Loucy (cell line): ENCODE measurements around the gene MRPL18.

ENCODE experiments used
- H2AFZ ChIP-seq: fragments of 200-600 bp; sonication (generic); 2 replicates; pipeline ENCODE4 v1.6.0; 2016; ENCODE audit warnings: antibody characterized with exemption, mild to moderate bottlenecking, low read length, moderate library complexity
- H3F3A ChIP-seq: fragments of 200-600 bp; 2 replicates; pipeline ENCODE4 v1.6.0; 2016; ENCODE audit warnings: antibody characterized with exemption, low read depth, mild to moderate bottlenecking
- H3K27me3 ChIP-seq: fragments of 200-600 bp; sonication (generic); 2 replicates; pipeline ENCODE4 v1.6.1; 2014; ENCODE audit warnings: low read length, mild to moderate bottlenecking; ENCODE audit not compliant: insufficient read depth, poor library complexity, severe bottlenecking
- H3K36me3 ChIP-seq: fragments of 200-600 bp; sonication (generic); 2 replicates; pipeline ENCODE4 v1.6.1; 2016; ENCODE audit warnings: low read length; ENCODE audit not compliant: insufficient read depth
- H3K4me1 ChIP-seq: fragments of 200-600 bp; sonication (generic); 2 replicates; pipeline ENCODE4 v1.5.1; 2014; ENCODE audit warnings: low read length, mild to moderate bottlenecking; ENCODE audit not compliant: insufficient read depth, poor library complexity, severe bottlenecking
- H3K4me2 ChIP-seq: fragments of 200-600 bp; sonication (generic); 2 replicates; pipeline ENCODE4 v1.6.0; 2014; ENCODE audit warnings: antibody characterized with exemption, low read length, low read depth, mild to moderate bottlenecking; ENCODE audit not compliant: poor library complexity, severe bottlenecking
- H3K4me3 ChIP-seq: fragments of 200-600 bp; sonication (generic); 2 replicates; pipeline ENCODE4 v1.5.1; 2014; ENCODE audit warnings: low read length, mild to moderate bottlenecking, mixed read lengths; ENCODE audit not compliant: poor library complexity, severe bottlenecking
- H3K79me2 ChIP-seq: fragments of 200-600 bp; sonication (generic); 2 replicates; pipeline ENCODE4 v1.6.1; 2014; ENCODE audit warnings: low read length; ENCODE audit not compliant: insufficient read depth
- H3K9ac ChIP-seq: fragments of 200-600 bp; sonication (generic); 2 replicates; pipeline ENCODE4 v1.6.0; 2014; ENCODE audit warnings: mild to moderate bottlenecking, low read depth, low read length, moderate library complexity; ENCODE audit not compliant: poor library complexity, severe bottlenecking
- H3K9me2 ChIP-seq: fragments of 200-600 bp; sonication (generic); replicated peaks from 2 replicates; pipeline ENCODE4 v1.6.1; 2016; ENCODE audit warnings: low read depth, low read length, mixed read lengths
- H3K9me3 ChIP-seq: fragments of 200-600 bp; sonication (generic); 2 replicates; pipeline ENCODE4 v1.6.1; 2014; ENCODE audit warnings: mild to moderate bottlenecking, antibody characterized with exemption, low read length, low read depth; ENCODE audit not compliant: insufficient read depth
- H4K20me1 ChIP-seq: fragments of 200-600 bp; sonication (generic); 2 replicates; pipeline ENCODE4 v1.6.0; 2014; ENCODE audit warnings: antibody characterized with exemption, low read length, mild to moderate bottlenecking; ENCODE audit not compliant: insufficient read depth, poor library complexity, severe bottlenecking
- EZH2phosphoT487 ChIP-seq: fragments of 200-600 bp; IDR thresholded peaks from 2 replicates; pipeline ENCODE4 v1.6.1; 2018; ENCODE audit warnings: antibody characterized with exemption, mild to moderate bottlenecking, moderate library complexity, borderline replicate concordance
- TF ChIP-seq, protein P1 (sequence below): fragments of 200-600 bp; sonication (generic); conservative IDR thresholded peaks from 2 replicates; pipeline ENCODE4 v1.5.1; 2014; ENCODE audit warnings: mild to moderate bottlenecking, antibody characterized with exemption, low read length

Gene MRPL18

DNA sequence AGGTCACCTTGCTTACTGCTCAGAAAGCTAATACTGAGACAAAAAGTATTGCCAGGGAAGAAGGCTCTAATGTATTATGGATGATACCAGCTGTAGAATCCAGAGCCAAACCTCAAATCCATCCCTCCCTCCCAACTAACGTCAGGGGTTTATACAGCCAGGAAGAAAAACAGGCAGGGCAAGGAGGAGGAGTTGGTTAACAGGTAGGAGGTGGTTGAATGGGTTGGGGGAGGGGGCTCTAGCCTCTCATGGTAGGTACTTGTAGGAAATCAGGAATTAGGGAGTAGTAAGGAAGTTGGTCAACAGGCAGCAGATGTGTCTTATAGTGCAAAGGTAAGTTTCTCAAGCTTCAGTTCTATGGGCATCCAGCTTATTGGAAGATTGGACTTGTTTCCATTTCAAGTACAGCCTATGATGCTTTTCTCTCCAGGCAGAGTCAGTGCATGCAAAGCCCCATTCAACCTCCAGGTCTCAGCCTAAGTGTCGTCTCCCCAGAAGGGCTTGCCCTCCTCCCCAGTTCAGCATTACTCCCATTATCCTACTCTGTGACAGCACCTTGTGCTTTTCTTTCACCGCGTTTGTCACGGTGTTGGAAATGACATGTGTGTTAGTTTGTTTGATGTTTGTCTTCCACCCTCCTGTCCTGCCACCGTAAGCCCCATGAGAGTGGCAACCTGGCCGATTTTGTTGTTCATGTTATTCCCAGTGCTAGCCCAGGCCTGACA, 47.9 kb downstream of the MRPL18 start:
- H2AFZ ChIP-seq = no peak overlapping the region
- no peaks in the 10 kb centered on the region for H3F3A ChIP-seq
- no peaks in the 10 kb centered on the region for H3K27me3 ChIP-seq
- H3K4me1 ChIP-seq = peaks cover 23% of the 10 kb centered on the region
- H3K36me3 ChIP-seq = no peaks in the 10 kb centered on the region
- TF ChIP-seq EZH2phosphoT487 = no peak
- TF ChIP-seq, protein P1, sequence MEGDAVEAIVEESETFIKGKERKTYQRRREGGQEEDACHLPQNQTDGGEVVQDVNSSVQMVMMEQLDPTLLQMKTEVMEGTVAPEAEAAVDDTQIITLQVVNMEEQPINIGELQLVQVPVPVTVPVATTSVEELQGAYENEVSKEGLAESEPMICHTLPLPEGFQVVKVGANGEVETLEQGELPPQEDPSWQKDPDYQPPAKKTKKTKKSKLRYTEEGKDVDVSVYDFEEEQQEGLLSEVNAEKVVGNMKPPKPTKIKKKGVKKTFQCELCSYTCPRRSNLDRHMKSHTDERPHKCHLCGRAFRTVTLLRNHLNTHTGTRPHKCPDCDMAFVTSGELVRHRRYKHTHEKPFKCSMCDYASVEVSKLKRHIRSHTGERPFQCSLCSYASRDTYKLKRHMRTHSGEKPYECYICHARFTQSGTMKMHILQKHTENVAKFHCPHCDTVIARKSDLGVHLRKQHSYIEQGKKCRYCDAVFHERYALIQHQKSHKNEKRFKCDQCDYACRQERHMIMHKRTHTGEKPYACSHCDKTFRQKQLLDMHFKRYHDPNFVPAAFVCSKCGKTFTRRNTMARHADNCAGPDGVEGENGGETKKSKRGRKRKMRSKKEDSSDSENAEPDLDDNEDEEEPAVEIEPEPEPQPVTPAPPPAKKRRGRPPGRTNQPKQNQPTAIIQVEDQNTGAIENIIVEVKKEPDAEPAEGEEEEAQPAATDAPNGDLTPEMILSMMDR = no peak
- H3K4me3 ChIP-seq = no peak overlapping the region
- H4K20me1 ChIP-seq = no peaks in the 10 kb centered on the region
- no peaks in the 10 kb centered on the region for H3K9me3 ChIP-seq
- no peaks in the 10 kb centered on the region for H3K9me2 ChIP-seq
- H3K4me2 ChIP-seq = no peak overlapping the region
- no peak overlapping the region for H3K9ac ChIP-seq
- H3K79me2 ChIP-seq = no peaks in the 10 kb centered on the region

DNA sequence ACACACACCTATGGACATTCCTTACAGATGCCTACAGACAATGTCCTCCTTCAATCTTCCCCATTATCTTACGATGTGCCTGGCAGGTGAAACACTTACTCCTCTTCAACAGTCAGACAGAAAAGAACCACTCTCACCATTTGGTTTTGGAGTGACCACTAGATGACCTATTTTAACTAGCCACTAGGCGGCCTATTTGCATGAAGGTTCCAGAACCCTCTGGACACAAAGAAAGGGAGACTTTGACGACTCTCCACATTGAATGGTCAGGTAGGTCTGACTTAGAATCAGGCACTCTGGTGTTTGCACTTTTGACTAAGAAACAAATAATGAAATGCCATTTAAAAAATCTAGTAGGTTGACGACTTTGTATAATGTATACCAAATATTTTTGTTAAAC, 51.8 kb downstream of the MRPL18 start:
- Histone ChIP-seq H2AFZ (no peak overlapping the region), H3K4me3 (no peak overlapping the region), H3F3A (no peaks in the 10 kb centered on the region), H3K36me3 (no peaks in the 10 kb centered on the region), H3K4me2 (no peak overlapping the region), H3K9me2 (no peaks in the 10 kb centered on the region), H3K4me1 (peaks cover 5% of the 10 kb centered on the region), H3K9ac (no peak overlapping the region), H3K27me3 (no peaks in the 10 kb centered on the region), H3K9me3 (no peaks in the 10 kb centered on the region), H3K79me2 (no peaks in the 10 kb centered on the region), H4K20me1 (no peaks in the 10 kb centered on the region)
- TF ChIP-seq, protein P1 = peak; percentile 35
- TF ChIP-seq EZH2phosphoT487 = no peak

DNA sequence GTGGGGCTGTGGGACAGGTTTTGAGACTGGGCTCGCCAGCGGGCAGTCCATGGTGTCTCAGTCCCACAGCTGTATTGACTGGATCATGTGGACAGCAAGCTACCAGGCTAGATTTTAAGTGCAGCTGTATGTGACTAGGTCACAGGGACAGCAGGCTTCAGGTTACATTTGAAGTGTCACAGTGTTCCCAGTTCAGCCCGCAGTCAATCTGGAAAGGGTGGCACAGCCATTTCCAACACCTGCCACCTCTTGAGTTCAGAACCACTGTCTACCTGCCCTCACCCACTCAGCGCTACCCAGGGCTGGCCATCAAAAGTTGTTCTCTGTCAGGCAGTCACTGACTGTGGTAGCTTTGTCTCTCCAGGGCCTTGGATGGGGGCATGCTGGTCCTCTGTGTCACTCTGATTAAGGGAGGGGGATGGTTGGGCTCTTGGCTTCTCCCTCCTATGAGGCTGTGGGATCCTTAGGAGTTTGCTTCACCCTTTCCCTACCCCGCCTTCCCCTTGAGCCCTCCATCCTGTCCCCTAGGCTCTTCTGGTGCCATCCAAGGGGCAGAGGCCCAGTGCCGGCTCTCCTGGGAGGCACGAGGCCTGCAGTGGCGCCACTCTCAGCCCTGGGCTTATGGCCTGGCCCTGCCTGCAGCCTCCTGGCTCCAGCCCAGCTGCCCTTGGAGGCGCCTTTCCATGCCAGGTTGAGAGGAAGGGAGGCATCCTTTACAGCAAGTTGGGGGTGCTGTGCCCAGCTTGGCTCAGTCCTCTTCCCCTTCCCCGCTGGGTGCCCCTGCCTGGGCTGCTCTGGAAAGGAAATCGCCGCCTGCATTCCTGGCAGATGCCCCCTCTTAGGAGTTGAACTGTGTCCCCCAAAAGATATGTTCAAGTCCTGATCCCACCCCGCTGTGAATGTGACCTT, 54.7 kb downstream of the MRPL18 start:
- H3F3A ChIP-seq = no peaks in the 10 kb centered on the region
- no peaks in the 10 kb centered on the region for H3K9me2 ChIP-seq
- no peaks in the 10 kb centered on the region for H3K36me3 ChIP-seq
- no peaks in the 10 kb centered on the region for H3K79me2 ChIP-seq
- TF ChIP-seq EZH2phosphoT487 = no peak
- no peaks in the 10 kb centered on the region for H3K9me3 ChIP-seq
- H2AFZ ChIP-seq = no peak overlapping the region
- no peak overlapping the region for H3K4me3 ChIP-seq
- no peak overlapping the region for H3K4me2 ChIP-seq
- H4K20me1 ChIP-seq = no peaks in the 10 kb centered on the region
- no peak overlapping the region for H3K9ac ChIP-seq
- peaks cover 5% of the 10 kb centered on the region for H3K4me1 ChIP-seq
- no peaks in the 10 kb centered on the region for H3K27me3 ChIP-seq
